Gastroesophageal sphincter (tissue), 3 donors: ENCODE results near the gene CTNND2.

Experiments used
- CTCF ChIP-seq, 4 experiments: fragments of 200-600 bp in 2 of 4; fragments of 450-650 bp in 2 of 4; sonication (generic) in 1 of 4; IDR thresholded peaks; one replicate each; pipeline ENCODE4 v1.5.1; 2017 to 2019; ENCODE audit warnings: antibody characterized with exemption in 4 of 4, mild to moderate bottlenecking in 2 of 4, moderate library complexity in 2 of 4
- EP300 ChIP-seq: sonication (generic); formaldehyde crosslinking; IDR thresholded peaks from one replicate; pipeline ENCODE4 v1.6.1; 2017; ENCODE audit warnings: antibody characterized with exemption, mild to moderate bottlenecking
- POLR2A ChIP-seq, 2 donors: fragments of 450-650 bp; IDR thresholded peaks; one replicate each; pipeline ENCODE4 v1.6.1; 2017; ENCODE audit warnings: antibody characterized with exemption in 2 of 2, mild to moderate bottlenecking in 2 of 2, moderate library complexity in 1 of 2
- POLR2AphosphoS5 ChIP-seq: sonication (generic); formaldehyde crosslinking; IDR thresholded peaks from one replicate; pipeline ENCODE4 v1.6.1; 2017; ENCODE audit warnings: antibody characterized with exemption

GRCh38 chr5:11426442-11426841, 477.8 kb downstream of the CTNND2 start:
- TF ChIP-seq CTCF (IDR thresholded peaks at IDR 0.05) (no peak), POLR2A (IDR thresholded peaks at IDR 0.05) (no peak), POLR2AphosphoS5 (no peak), EP300 (no peak)
